PC-3 (cell line): ENCODE results near the gene CNOT11.

ENCODE experiments used
- EZH2 ChIP-seq: fragments of 300-600 bp; sonication (generic); IDR thresholded peaks from one replicate; pipeline ENCODE4 v1.6.1; 2017; ENCODE audit warnings: antibody characterized with exemption, mild to moderate bottlenecking, low read length; ENCODE audit not compliant: unreplicated experiment
- TF ChIP-seq, protein P1 (sequence below): fragments of 300-600 bp; sonication (generic); conservative IDR thresholded peaks from 2 replicates; pipeline ENCODE4 v1.5.1; 2017; ENCODE audit warnings: antibody characterized with exemption, low read depth, mild to moderate bottlenecking, low read length

DNA sequence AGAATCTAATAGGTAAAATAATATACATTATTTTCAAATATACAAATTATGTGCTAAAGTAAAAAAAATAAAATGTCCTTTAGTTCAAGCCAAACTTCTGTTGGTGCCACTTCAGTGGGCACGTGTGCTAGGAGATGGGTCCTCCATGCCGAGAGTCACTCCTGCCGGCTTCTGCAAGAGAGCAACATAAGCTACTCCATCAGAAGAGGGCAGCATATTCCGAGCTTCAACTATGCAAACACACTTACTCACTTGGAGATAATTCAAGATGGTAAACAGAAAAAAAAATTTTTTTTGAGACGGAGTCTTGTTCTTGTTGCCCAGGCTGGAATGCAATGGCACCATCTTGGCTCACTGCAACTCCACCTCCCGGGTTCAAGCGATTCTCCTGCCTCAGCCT is 24.4 kb downstream of the CNOT11 start:
- TF ChIP-seq, protein P1, sequence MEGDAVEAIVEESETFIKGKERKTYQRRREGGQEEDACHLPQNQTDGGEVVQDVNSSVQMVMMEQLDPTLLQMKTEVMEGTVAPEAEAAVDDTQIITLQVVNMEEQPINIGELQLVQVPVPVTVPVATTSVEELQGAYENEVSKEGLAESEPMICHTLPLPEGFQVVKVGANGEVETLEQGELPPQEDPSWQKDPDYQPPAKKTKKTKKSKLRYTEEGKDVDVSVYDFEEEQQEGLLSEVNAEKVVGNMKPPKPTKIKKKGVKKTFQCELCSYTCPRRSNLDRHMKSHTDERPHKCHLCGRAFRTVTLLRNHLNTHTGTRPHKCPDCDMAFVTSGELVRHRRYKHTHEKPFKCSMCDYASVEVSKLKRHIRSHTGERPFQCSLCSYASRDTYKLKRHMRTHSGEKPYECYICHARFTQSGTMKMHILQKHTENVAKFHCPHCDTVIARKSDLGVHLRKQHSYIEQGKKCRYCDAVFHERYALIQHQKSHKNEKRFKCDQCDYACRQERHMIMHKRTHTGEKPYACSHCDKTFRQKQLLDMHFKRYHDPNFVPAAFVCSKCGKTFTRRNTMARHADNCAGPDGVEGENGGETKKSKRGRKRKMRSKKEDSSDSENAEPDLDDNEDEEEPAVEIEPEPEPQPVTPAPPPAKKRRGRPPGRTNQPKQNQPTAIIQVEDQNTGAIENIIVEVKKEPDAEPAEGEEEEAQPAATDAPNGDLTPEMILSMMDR = peak; percentile 61
- TF ChIP-seq EZH2 = no peak
